ENCODE measurements around the gene SLC25A53. TPM values are rescaled to one million over a fixed set of nuclear protein-coding genes. Genes with fewer than 3 reads are reported as not detected.
"Not testable (repeated sequence)": the region's sequence is repeated elsewhere in the genome, so short reads cannot be mapped to it uniquely, and the experiment has no call there.

Gene SLC25A53
- total RNA-seq, 2 donors from 2014 or later = 6.1 to 8.7 TPM

DNA sequence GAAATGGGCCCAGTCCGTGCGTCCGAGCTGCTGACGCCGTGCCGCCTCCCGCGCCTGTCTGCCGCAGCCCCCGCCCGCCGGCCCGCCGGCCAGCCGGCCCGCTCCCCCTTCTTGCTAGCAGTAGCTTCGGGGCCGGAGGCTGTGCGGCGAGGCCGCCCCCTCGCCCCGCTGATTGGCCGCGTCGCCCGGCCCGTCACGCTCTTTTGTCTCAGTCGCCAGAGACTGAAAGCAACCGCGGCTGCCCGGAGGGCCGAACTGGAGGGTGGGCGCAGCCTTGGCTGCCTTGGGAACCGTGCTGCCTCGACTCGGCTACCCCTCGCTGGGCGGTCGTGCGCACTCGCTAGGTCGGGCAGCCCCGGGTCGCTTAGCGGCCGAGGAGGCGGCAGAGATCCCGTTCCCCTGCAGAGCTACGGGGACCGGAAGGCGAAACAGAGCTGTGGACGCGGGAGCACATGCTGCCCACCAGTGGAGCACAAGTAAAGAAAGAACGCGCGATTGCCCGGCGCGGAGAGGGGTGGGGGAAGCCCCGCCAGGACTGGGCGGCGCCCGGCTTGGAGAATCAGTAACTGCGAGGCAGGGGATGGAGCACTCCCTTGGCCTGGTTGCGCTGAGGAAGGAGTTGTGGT is 44.4 kb downstream of the SLC25A53 start, which contains the start of gene ZCCHC18:
TSS of gene ZCCHC18 (plus strand) at position 198 of the 626 bp plus-strand sequence. CDS start 1,589 bp downstream, outside the sequence.
- Mint-ChIP-seq H3K9me3 (no peaks in the 10 kb centered on the region), H3K36me3 (ENCODE audit: low read depth) (no peaks in the 10 kb centered on the region), H3K27ac (peak within 1 kb of the TSS; percentile 41), H3K4me1 (peaks cover 7% of the 10 kb centered on the region), H3K27me3 (no peaks in the 10 kb centered on the region), H3K4me3 (peak within 1 kb of the TSS; percentile 80)
- peak; percentile 70 for ATAC-seq (replicated peaks)

- not testable (repeated sequence) for H3K9me3 Mint-ChIP-seq; H3K27me3 Mint-ChIP-seq; H3K4me1 Mint-ChIP-seq; H3K36me3 Mint-ChIP-seq (ENCODE audit: low read depth)
- H3K4me3 Mint-ChIP-seq = peak overlapping the region; percentile 80
- ATAC-seq (replicated peaks) = peak; percentile 58
- peak overlapping the region; percentile 54 for H3K27ac Mint-ChIP-seq
Measured at GRCh38 chrX:104110491-104111240, 46.1 kb downstream of the SLC25A53 start.

DNA sequence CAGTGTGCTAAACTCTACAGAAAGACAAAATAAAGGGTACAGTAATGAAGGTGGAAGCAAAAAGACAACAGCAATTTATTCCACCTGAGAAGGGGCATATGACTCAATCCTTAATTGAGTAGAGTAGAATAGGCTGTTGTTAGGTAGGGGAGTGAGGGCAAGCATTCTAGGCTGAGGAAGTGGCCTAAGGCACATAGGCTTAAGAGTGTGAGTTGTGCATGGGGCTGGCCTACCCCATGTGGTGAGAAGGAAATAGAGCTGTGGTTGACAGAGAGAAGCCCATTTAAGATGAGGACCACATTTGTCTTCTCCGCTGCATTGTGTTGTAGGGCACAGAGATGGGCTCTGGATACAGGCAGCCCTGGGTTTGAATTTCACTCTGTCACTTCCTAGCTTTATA is 47.9 kb downstream of the SLC25A53 start:
- H3K27ac Mint-ChIP-seq = no peak overlapping the region
- ATAC-seq (replicated peaks) = peak; percentile 28
- H3K27me3 Mint-ChIP-seq = no peaks in the 10 kb centered on the region
- no peaks in the 10 kb centered on the region for H3K36me3 Mint-ChIP-seq (ENCODE audit: low read depth)
- no peak overlapping the region for H3K4me3 Mint-ChIP-seq
- H3K4me1 Mint-ChIP-seq = peaks cover 5% of the 10 kb centered on the region
- no peaks in the 10 kb centered on the region for H3K9me3 Mint-ChIP-seq

DNA sequence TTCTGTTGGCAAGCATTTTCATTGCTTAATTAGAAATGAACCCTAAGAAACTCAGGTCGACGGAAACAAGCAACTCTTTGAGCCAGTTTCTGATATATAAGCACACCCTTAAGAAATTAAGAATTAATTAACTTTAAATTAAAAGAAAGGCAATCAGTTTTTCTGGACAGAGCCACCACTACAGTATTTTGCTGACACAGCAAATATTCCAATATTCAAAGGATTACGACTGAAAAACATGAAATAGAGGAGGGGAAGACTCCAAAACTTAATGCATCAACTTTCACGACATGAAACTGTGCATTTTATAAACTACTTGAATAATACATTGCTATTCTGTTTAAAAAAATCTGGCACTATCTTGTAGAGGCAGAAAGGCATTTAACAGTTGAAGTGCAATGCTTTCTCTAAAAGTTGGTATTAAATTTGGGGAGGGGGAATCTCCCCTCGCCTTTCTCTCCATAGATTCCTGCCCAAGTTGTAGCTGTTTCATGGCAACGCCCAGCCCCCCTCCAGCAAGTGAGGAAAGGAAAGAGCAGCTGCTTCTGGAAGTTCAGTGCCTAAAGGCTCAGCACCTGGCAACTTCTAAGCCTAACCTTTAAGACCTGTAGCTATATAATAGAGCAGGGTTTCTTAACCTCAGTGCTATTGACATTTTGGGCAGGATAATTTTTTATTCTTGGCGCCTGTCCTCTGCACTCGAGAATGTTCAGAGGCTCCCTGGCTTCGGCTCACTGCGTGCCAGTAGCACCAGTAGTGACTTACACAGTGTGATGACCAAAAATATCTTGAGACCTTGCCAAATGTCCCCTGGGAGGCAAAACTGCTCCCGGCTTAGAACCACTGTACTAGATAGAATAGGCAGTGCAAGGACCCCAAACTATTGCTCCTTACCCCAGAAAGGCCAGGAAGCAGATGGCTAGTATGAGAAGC is 51.2 kb downstream of the SLC25A53 start:
- Mint-ChIP-seq H3K36me3 (ENCODE audit: low read depth) (no peaks in the 10 kb centered on the region), H3K27me3 (no peaks in the 10 kb centered on the region), H3K4me1 (peaks cover 5% of the 10 kb centered on the region), H3K27ac (no peak overlapping the region), H3K4me3 (no peak overlapping the region), H3K9me3 (no peaks in the 10 kb centered on the region)
- no peak for ATAC-seq (replicated peaks)

DNA sequence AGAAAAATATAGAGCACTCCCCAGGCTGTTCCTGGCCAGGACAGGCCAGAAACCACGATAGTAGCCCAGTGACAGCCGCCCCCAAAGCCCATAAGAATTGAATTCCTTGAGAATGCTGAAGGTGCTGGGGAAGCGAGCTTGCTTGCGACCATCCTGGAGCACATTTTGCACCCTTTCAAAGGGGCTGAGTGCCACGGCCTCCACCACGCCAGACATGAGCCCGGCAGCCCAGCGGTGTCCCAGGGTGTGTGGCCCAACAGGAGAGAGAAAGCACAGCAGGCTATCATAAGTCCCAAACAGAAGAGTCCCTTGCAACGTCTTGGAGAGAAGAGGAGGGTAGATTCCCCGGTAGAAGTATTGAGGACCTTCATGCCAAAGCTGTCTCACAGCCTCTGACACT is 52.1 kb downstream of the SLC25A53 start:
- Mint-ChIP-seq H3K4me3 (no peak overlapping the region), H3K27ac (no peak overlapping the region), H3K27me3 (no peaks in the 10 kb centered on the region), H3K36me3 (ENCODE audit: low read depth) (no peaks in the 10 kb centered on the region), H3K9me3 (no peaks in the 10 kb centered on the region), H3K4me1 (peaks cover 5% of the 10 kb centered on the region)
- ATAC-seq (replicated peaks) = no peak

DNA sequence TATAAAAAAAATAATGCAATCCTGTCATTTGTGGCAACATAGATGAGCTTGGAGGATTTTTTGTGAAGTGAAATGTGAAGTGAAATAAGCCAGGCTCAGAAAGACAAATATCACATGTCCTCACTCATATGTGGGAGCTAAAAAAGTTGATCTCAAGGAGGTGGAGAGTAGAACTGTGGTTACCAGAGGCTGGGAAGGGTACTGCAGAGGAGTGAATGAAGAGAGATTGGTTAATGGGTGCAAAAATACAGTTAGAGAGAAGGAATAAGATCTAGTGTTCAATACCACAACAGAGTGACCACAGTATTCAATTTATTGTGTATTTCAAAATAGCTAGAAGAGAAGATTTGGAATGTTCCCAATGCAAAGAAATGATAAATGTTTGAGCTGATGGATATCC is 57.9 kb downstream of the SLC25A53 start:
- H3K4me3 Mint-ChIP-seq = no peak overlapping the region
- no peaks in the 10 kb centered on the region for H3K4me1 Mint-ChIP-seq
- H3K36me3 Mint-ChIP-seq (ENCODE audit: low read depth) = no peaks in the 10 kb centered on the region
- no peak for ATAC-seq (replicated peaks)
- H3K27ac Mint-ChIP-seq = no peak overlapping the region
- no peaks in the 10 kb centered on the region for H3K27me3 Mint-ChIP-seq
- no peaks in the 10 kb centered on the region for H3K9me3 Mint-ChIP-seq

GRCh38 chrX:104098151-104098808 is 58.5 kb downstream of the SLC25A53 start:
- Mint-ChIP-seq H3K27me3 (no peaks in the 10 kb centered on the region), H3K4me1 (no peaks in the 10 kb centered on the region), H3K4me3 (peak overlapping the region; percentile 14), H3K27ac (no peak overlapping the region), H3K9me3 (no peaks in the 10 kb centered on the region), H3K36me3 (ENCODE audit: low read depth) (no peaks in the 10 kb centered on the region)
- peak; percentile 43 for ATAC-seq (replicated peaks)

DNA sequence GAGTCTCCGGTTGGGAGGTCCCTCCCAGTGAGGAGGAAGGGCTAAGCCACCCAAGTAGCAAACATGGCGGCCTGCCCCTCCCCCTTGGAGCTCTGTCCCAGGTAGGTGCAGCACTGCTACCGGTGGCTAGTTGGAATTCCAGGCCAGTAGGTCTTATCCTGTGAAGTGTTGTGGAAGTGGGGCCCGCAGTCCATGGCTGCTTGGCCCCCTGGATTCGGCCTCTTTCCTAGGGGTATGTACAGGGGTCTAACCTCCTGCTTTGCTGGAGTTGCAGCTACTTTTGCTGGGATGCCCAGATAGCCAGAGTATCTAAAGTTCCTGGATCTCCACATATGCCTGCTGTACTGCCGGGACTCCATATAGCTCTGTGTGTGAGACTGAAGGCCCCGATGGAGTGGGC is 70.9 kb downstream of the SLC25A53 start:
- H3K4me3 Mint-ChIP-seq = no peak overlapping the region
- no peak overlapping the region for H3K27ac Mint-ChIP-seq
- H3K9me3 Mint-ChIP-seq = no peaks in the 10 kb centered on the region
- H3K36me3 Mint-ChIP-seq (ENCODE audit: low read depth) = no peaks in the 10 kb centered on the region
- peaks cover 4% of the 10 kb centered on the region for H3K27me3 Mint-ChIP-seq
- H3K4me1 Mint-ChIP-seq = no peaks in the 10 kb centered on the region
- ATAC-seq (replicated peaks) = no peak

GRCh38 chrX:104085477-104085876 is 71.3 kb downstream of the SLC25A53 start:
- H3K27ac Mint-ChIP-seq = no peak overlapping the region
- H3K9me3 Mint-ChIP-seq = no peaks in the 10 kb centered on the region
- no peaks in the 10 kb centered on the region for H3K36me3 Mint-ChIP-seq (ENCODE audit: low read depth)
- no peak overlapping the region for H3K4me3 Mint-ChIP-seq
- no peaks in the 10 kb centered on the region for H3K4me1 Mint-ChIP-seq
- ATAC-seq (replicated peaks) = no peak
- peaks cover 4% of the 10 kb centered on the region for H3K27me3 Mint-ChIP-seq

DNA sequence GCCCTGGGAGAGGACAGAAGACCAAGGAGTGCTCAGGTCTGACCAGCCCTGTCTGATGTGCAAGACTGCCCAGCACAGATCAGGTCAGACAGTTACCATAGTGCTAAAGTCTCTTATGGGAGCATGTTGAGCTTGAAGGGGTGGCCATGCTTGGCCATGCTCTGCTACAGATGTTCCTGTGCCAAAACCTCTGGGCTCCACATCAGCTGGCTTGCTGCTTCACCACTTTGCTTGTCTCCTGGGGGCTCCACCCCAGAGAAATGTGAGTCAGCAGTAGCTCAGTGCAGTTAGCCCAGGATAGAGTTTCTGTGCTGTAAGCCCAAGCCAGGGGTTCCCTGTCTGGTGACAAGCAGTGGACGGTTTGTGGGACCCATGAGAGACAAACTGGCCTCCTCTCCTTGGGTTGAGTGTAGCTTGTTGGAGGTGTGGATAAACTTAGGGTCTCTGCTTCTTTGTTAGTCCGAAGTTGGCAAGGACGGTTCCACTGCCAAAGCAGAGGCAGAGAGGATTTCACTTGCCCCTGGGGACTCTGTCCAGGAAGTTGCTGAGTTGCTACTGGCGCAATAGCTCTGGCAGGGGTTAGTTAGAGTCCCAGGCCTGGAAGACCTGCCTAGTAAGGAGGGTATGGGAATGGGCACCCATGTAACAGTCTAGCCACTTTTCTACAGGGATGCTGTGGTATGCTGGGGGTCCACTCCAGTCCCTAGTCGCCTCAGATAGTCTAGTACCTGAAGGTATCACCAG is 72.1 kb downstream of the SLC25A53 start:
- H3K4me1 Mint-ChIP-seq = no peaks in the 10 kb centered on the region
- peaks cover 4% of the 10 kb centered on the region for H3K27me3 Mint-ChIP-seq
- H3K27ac Mint-ChIP-seq = no peak overlapping the region
- H3K36me3 Mint-ChIP-seq (ENCODE audit: low read depth) = no peaks in the 10 kb centered on the region
- no peak for ATAC-seq (replicated peaks)
- H3K9me3 Mint-ChIP-seq = no peaks in the 10 kb centered on the region
- no peak overlapping the region for H3K4me3 Mint-ChIP-seq

DNA sequence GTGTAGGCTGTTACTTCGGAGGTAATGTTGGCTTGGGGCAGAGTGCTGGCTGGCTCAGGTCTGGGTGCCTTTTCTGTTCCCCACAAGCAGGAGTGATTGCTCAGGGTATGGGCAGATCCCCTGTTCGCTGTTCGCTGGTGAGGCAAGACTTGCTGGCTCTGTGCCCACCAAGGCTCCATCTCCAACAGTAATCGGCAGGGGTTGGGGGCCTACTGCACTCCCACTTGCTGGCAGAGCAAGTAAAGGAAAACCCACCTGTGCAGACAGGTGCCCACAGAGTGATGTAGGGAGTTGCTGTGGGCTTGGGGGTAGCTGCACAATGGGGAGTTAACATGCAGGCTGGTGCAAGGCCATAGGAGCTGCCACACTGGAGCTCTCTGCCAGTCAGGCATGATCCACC is 72.7 kb downstream of the SLC25A53 start:
- Mint-ChIP-seq H3K36me3 (ENCODE audit: low read depth) (no peaks in the 10 kb centered on the region), H3K27ac (no peak overlapping the region), H3K9me3 (no peaks in the 10 kb centered on the region), H3K27me3 (peaks cover 4% of the 10 kb centered on the region), H3K4me3 (no peak overlapping the region), H3K4me1 (no peaks in the 10 kb centered on the region)
- no peak for ATAC-seq (replicated peaks)

DNA sequence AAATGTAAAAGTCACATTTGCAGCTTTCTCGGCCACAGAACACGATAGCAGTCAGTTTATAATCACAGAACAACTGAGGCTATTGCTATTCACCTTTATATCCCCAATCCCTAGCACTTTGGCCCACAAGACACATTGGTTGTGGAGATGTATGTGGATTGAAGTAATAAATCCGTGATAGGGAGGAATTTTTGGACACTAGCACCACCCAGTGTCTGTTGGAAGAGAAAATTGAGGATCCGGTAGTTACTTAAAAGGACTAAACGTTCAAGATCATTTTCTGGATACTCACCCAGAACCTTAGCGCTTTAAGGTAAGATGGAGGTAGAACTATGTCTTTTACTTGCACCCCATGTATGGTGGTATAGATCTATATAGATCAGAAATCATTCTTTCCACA is 79.0 kb downstream of the SLC25A53 start:
- not testable (repeated sequence) for H3K27ac Mint-ChIP-seq; H3K36me3 Mint-ChIP-seq (ENCODE audit: low read depth); H3K4me1 Mint-ChIP-seq; H3K9me3 Mint-ChIP-seq; H3K4me3 Mint-ChIP-seq; H3K27me3 Mint-ChIP-seq; ATAC-seq (replicated peaks)

DNA sequence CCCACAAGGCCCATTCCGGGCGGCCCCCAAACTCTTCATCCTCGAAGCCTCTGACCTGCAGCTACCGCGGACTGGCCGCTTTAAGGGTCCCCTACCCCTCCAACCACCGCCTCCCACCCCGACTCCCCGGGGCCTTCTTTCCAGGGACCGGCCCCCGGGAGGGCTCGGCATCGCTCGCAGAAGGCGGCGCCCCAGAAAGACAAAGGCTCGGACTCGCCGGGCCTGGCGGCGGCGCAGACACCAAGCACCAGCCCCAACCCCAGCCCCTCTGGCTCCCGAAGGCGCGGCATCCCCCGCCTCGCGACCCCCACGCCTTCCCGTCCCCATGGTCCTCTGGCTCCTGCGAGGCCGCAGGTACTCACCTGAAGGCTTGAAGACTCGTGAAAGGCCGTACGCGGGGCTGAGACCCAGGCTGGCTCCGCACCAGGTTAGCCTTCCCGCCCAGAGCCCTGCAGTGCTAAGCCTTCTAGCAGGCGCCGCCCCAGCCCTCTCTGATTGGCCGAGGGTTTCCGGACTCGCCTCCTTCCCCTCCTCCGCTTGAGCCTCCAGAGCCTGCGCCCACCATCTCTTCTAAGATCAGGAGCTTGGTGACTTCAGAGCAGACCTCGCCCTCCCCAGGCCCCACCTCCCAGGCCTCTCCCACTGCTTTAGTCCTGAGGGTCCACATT is 80.9 kb downstream of the SLC25A53 start, which contains the start of gene TMSB15C:
TSS of gene TMSB15C (minus strand) at position 459 of the 668 bp plus-strand sequence.
- not testable (repeated sequence) for H3K9me3 Mint-ChIP-seq; H3K27ac Mint-ChIP-seq; H3K4me1 Mint-ChIP-seq; H3K27me3 Mint-ChIP-seq; H3K36me3 Mint-ChIP-seq (ENCODE audit: low read depth); H3K4me3 Mint-ChIP-seq
- peak; percentile 99 for ATAC-seq (replicated peaks)

Data from activated T-helper 17 cell treated with anti-CD3 and anti-CD28 coated beads, Interleukin-2, amount 50 U/mL, for 72 hours (primary cell).